HEK293 (cell line): ENCODE results near the gene EML4.
"Not testable (repeated sequence)": the region's sequence is repeated elsewhere in the genome, so short reads cannot be mapped to it uniquely, and the experiment has no call there.

Experiments used
- CTCF ChIA-PET: fragments of 350-600 bp; formaldehyde crosslinking; extraction: SDS; loops from one replicate; lab custom pipeline; 2021; ENCODE audit warnings: antibody characterized with exemption; lab: Yijun Ruan, JAX
- POLR2A ChIA-PET: fragments of 300-600 bp; formaldehyde crosslinking; extraction: SDS; loops from one replicate; lab custom pipeline; 2020; ENCODE audit warnings: antibody characterized with exemption, inconsistent platforms; lab: Yijun Ruan, JAX
- H3K27ac ChIP-seq: fragments of 200-500 bp; sonication (Bioruptor generic); 2 replicates; pipeline ENCODE4 v1.5.1; 2014; ENCODE audit warnings: low read depth, low read length, control low read depth, inconsistent platforms; ENCODE audit errors: extremely low read depth
- H3K36me3 ChIP-seq, 2 experiments: fragments of 200-500 bp in 1 of 2; sonication (Bioruptor generic) in 1 of 2; 1 replicate in 1 of 2; 2 replicates in 1 of 2; pipeline ENCODE4 v1.5.1; 2014 to 2017; ENCODE audit warnings: inconsistent platforms in 2 of 2, low read length in 2 of 2; ENCODE audit not compliant: control insufficient read depth in 2 of 2, insufficient read depth in 1 of 2
- H3K4me1 ChIP-seq: fragments of 200-500 bp; sonication (Bioruptor generic); 2 replicates; pipeline ENCODE4 v1.5.1; 2014; ENCODE audit warnings: mild to moderate bottlenecking, low read length, inconsistent platforms; ENCODE audit not compliant: control insufficient read depth, insufficient read depth
- H3K4me3 ChIP-seq: 2 replicates; pipeline ENCODE4 v1.5.1; 2011; ENCODE audit warnings: low read depth, mild to moderate bottlenecking, control low read depth, low read length, moderate library complexity
- H3K9me3 ChIP-seq: fragments of 200-500 bp; sonication (Bioruptor generic); 2 replicates; pipeline ENCODE4 v1.5.1; 2014; ENCODE audit warnings: low read depth, low read length, inconsistent platforms; ENCODE audit not compliant: control insufficient read depth, insufficient read depth
- ZBTB21 ChIP-seq: fragments of 450-650 bp; formaldehyde crosslinking; IDR thresholded peaks from 2 replicates; pipeline ENCODE4 v1.5.1; 2017; ENCODE audit warnings: missing biosample characterization, missing genetic modification characterization
- ZBTB7A ChIP-seq: fragments of 450-650 bp; formaldehyde crosslinking; IDR thresholded peaks from 2 replicates; pipeline ENCODE4 v1.5.1; 2016; ENCODE audit warnings: low read depth, missing biosample characterization, missing genetic modification characterization
- ZNF157 ChIP-seq: fragments of 450-650 bp; formaldehyde crosslinking; IDR thresholded peaks from 2 replicates; pipeline ENCODE4 v1.5.1; 2016; ENCODE audit warnings: missing biosample characterization, missing genetic modification characterization
- ZNF169 ChIP-seq: fragments of 450-650 bp; formaldehyde crosslinking; IDR thresholded peaks from 2 replicates; pipeline ENCODE4 v1.5.1; 2016; ENCODE audit warnings: missing biosample characterization, missing genetic modification characterization
- ZNF23 ChIP-seq: fragments of 450-650 bp; formaldehyde crosslinking; IDR thresholded peaks from 2 replicates; pipeline ENCODE4 v1.5.1; 2016; ENCODE audit warnings: missing biosample characterization, missing genetic modification characterization, borderline replicate concordance
- ZNF239 ChIP-seq: fragments of 450-650 bp; formaldehyde crosslinking; IDR thresholded peaks from 2 replicates; pipeline ENCODE4 v1.5.1; 2016; ENCODE audit warnings: missing biosample characterization, missing genetic modification characterization
- ZNF426 ChIP-seq: fragments of 450-650 bp; formaldehyde crosslinking; IDR thresholded peaks from 2 replicates; pipeline ENCODE4 v1.5.1; 2017; ENCODE audit warnings: missing biosample characterization, missing genetic modification characterization, mild to moderate bottlenecking, inconsistent platforms, moderate library complexity
- ZNF548 ChIP-seq: fragments of 450-650 bp; formaldehyde crosslinking; IDR thresholded peaks from 2 replicates; pipeline ENCODE4 v1.5.1; 2016; ENCODE audit warnings: missing biosample characterization, missing genetic modification characterization
- ZNF600 ChIP-seq: fragments of 450-650 bp; formaldehyde crosslinking; IDR thresholded peaks from 2 replicates; pipeline ENCODE4 v1.5.1; 2016; ENCODE audit warnings: missing biosample characterization, missing genetic modification characterization
- ZNF792 ChIP-seq: fragments of 450-650 bp; formaldehyde crosslinking; IDR thresholded peaks from 2 replicates; pipeline ENCODE4 v1.5.1; 2016; ENCODE audit warnings: missing biosample characterization, missing genetic modification characterization
- TF ChIP-seq, protein P1 (sequence below): fragments of 450-650 bp; formaldehyde crosslinking; IDR thresholded peaks from 2 replicates; pipeline ENCODE4 v1.5.1; 2016; ENCODE audit warnings: missing biosample characterization, missing genetic modification characterization
- TF ChIP-seq, protein P2 (sequence below): fragments of 450-650 bp; formaldehyde crosslinking; IDR thresholded peaks from 2 replicates; pipeline ENCODE4 v1.5.1; 2016; ENCODE audit warnings: missing biosample characterization, missing genetic modification characterization
- TF ChIP-seq, protein P3 (sequence below): IDR thresholded peaks from 2 replicates; pipeline ENCODE4 v1.6.1; 2011; ENCODE audit warnings: mild to moderate bottlenecking, low read depth, low read length, borderline replicate concordance

The EML4 gene

DNA sequence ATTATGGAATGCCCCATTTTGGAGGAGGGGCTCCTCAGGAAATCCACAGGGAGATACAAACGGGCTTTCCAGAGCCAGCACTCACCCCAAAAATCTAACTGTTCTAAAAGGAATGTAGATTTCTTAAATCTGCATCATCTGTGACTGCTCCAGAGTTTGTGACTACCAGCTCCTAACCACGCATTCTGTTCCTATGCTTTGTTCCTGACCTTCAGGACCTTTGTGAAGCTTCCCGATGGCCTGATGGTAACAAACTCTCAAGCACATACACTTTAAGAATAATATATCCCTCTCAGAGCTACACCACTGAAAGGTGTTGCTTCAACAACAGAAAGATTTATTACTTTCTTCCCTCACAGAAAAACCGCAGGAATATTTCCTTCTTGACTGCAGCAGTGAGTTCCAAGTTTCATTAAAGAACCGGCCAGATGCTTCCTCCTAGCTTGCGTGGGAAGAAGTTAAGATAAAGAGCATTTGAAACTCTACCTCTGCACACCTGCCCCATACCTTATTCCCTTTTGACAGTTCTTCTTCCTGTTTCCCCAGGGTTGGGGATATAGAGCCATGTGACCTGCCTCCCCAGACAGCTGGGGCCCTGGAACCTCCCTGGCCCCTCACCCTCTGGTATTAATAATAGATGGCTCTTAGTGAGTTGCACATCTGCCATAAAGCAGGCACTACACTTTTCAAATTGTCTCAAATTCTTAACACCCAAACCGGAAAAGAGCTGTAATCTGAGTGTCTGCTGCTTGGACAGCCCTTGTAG, 40.2 kb upstream of the EML4 start:
- POLR2A ChIA-PET = no interaction called here
- Histone ChIP-seq H3K27ac (no peak overlapping the region; the same call in 1 of the 2 replicates), H3K4me3 (no peak overlapping the region), H3K4me1 (peaks cover 27% of the 10 kb centered on the region), H3K9me3 (no peaks in the 10 kb centered on the region), H3K36me3 (no peaks in the 10 kb centered on the region)
- TF ChIP-seq, protein P1, sequence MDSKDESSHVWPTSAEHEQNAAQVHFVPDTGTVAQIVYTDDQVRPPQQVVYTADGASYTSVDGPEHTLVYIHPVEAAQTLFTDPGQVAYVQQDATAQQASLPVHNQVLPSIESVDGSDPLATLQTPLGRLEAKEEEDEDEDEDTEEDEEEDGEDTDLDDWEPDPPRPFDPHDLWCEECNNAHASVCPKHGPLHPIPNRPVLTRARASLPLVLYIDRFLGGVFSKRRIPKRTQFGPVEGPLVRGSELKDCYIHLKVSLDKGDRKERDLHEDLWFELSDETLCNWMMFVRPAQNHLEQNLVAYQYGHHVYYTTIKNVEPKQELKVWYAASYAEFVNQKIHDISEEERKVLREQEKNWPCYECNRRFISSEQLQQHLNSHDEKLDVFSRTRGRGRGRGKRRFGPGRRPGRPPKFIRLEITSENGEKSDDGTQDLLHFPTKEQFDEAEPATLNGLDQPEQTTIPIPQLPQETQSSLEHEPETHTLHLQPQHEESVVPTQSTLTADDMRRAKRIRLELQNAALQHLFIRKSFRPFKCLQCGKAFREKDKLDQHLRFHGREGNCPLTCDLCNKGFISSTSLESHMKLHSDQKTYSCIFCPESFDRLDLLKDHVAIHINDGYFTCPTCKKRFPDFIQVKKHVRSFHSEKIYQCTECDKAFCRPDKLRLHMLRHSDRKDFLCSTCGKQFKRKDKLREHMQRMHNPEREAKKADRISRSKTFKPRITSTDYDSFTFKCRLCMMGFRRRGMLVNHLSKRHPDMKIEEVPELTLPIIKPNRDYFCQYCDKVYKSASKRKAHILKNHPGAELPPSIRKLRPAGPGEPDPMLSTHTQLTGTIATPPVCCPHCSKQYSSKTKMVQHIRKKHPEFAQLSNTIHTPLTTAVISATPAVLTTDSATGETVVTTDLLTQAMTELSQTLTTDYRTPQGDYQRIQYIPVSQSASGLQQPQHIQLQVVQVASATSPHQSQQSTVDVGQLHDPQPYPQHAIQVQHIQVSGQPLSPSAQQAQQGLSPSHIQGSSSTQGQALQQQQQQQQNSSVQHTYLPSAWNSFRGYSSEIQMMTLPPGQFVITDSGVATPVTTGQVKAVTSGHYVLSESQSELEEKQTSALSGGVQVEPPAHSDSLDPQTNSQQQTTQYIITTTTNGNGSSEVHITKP (tag by site-specific recombination) = peak; percentile 38; the same call in 1 of the 2 replicates
- no peak for TF ChIP-seq ZBTB21
- CTCF ChIA-PET = interaction anchor here (0.6 kb wide), 1 partner anchor 42 kb away, joined by 3 read pairs; no protein-coding TSS in a partner anchor

DNA sequence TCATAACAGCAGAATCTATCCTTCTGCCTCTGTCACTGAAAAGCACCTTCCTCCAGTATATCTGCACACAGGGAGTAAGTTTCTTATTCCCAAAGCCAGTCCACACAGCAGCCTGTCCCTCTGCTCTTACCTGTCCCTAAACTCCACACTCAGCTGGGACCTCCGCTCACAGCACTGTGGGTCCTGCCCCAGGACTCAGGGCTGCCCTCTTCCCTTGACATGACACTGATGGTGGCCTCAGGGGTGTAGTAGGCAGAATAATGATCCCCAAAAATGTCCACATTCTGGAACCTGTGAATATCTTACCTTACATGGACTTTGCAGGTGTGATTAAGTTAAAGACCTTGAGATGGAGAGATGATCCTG, 39.7 kb upstream of the EML4 start:
- H3K36me3 ChIP-seq = no peaks in the 10 kb centered on the region
- peaks cover 27% of the 10 kb centered on the region for H3K4me1 ChIP-seq
- ChIA-PET CTCF (interaction anchor here (0.6 kb wide), 1 partner anchor 42 kb away, joined by 3 read pairs; no protein-coding TSS in a partner anchor), POLR2A (no interaction called here)
- H3K4me3 ChIP-seq = no peak overlapping the region
- no peak overlapping the region; the same call in 1 of the 2 replicates for H3K27ac ChIP-seq
- H3K9me3 ChIP-seq = no peaks in the 10 kb centered on the region
- TF ChIP-seq, protein P2, sequence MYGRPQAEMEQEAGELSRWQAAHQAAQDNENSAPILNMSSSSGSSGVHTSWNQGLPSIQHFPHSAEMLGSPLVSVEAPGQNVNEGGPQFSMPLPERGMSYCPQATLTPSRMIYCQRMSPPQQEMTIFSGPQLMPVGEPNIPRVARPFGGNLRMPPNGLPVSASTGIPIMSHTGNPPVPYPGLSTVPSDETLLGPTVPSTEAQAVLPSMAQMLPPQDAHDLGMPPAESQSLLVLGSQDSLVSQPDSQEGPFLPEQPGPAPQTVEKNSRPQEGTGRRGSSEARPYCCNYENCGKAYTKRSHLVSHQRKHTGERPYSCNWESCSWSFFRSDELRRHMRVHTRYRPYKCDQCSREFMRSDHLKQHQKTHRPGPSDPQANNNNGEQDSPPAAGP = no peak
- TF ChIP-seq ZBTB7A (tag by site-specific recombination) (no peak), ZNF239 (no peak), ZNF426 (tag by site-specific recombination) (no peak)

DNA sequence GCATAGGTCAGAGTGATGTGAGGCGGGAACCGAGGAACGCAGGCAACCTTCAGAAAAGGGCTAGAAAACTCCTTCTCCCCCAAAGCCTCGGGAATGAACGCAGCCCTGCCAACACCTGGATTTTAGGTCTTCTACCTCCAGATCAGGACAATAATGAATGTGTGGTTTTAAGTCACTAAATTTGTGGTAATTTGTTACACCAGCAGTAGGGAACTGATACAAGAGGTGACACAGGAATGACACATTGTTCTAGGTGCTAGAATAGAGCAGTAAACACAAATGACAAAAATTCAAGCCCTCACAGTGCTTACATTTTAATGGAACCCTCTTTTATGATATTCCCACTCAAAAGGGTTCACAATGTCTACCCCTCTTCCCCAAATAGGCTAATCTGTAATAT, 39.2 kb upstream of the EML4 start:
- no peaks in the 10 kb centered on the region for H3K36me3 ChIP-seq
- no peaks in the 10 kb centered on the region for H3K9me3 ChIP-seq
- ChIA-PET POLR2A (no interaction called here), CTCF (interaction anchor here (0.6 kb wide), 1 partner anchor 41 kb away, joined by 3 read pairs; no protein-coding TSS in a partner anchor)
- no peak overlapping the region for H3K4me3 ChIP-seq
- peaks cover 27% of the 10 kb centered on the region for H3K4me1 ChIP-seq
- no peak overlapping the region for H3K27ac ChIP-seq
- TF ChIP-seq ZNF169 (tag by site-specific recombination) = no peak
- no peak for TF ChIP-seq ZNF792
- TF ChIP-seq ZNF548 = no peak
- no peak for TF ChIP-seq ZNF23 (tag by site-specific recombination)
- TF ChIP-seq, protein P3, sequence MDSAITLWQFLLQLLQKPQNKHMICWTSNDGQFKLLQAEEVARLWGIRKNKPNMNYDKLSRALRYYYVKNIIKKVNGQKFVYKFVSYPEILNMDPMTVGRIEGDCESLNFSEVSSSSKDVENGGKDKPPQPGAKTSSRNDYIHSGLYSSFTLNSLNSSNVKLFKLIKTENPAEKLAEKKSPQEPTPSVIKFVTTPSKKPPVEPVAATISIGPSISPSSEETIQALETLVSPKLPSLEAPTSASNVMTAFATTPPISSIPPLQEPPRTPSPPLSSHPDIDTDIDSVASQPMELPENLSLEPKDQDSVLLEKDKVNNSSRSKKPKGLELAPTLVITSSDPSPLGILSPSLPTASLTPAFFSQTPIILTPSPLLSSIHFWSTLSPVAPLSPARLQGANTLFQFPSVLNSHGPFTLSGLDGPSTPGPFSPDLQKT = no peak
- no peak for TF ChIP-seq ZNF600 (tag by site-specific recombination)
- no peak for TF ChIP-seq ZNF157 (tag by site-specific recombination)

DNA sequence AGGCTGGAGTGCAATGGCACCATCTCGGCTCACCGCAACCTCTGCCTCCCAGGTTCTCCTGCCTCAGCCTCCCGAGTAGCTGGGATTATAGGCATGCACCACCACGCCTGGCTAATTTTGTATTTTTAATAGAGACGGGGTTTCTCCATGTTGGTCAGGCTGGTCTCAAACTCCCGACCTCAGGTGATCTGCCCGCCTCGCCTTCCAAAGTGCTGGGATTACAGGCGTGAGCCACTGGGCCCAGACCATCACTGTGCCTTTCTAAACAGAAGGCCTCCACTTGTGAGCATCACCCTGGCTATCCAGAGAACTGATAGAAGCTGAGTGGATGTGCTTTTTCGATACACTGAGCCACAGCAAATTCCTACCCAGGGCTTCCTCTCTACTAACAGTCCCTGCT, 38.3 kb upstream of the EML4 start:
- CTCF ChIA-PET = interaction anchor here (0.5 to 0.7 kb wide), 2 partner anchors 11 to 883 kb away, joined by 3 read pairs; no protein-coding TSS in a partner anchor
- H3K27ac ChIP-seq, H3K9me3 ChIP-seq, POLR2A ChIA-PET, H3K36me3 ChIP-seq, H3K4me3 ChIP-seq: not testable (repeated sequence)
- peaks cover 31% of the 10 kb centered on the region for H3K4me1 ChIP-seq
